ENCODE measurements around the gene PDZRN3. TPM values are rescaled to one million over a fixed set of nuclear protein-coding genes. Genes with fewer than 3 reads are reported as not detected.

Gene PDZRN3
- total and polyA plus RNA-seq, 11 donors: 30.2 to 163 (median 76.7) TPM

DNA sequence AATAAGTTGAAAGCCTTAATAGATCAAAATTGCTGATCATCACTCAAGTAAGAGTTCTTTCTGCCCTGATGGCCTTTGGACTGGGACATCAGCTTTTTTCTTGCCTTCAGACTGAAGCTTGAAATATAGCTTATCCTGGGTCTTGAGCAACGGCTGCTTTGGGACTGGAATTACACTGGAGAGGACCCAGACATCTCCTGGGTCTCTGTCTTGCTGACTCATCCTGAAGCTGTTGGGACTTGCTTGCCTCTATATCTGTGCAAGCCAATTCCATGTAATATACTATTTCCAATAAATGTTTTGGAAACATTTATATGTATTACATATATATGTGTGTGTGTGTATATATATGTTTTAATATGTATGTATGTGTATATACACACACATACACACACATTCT is 260.2 kb downstream of the PDZRN3 start:
- Histone ChIP-seq H3K9me3 (peaks cover 0 to 19% (median 0%) of the 10 kb centered on the region in 12 donors), H3K36me3 (no peaks in the 10 kb centered on the region), H3K4me3 (no peak overlapping the region), H3K4me1 (peaks cover 0 to 8% (median 0%) of the 10 kb centered on the region in 12 donors), H3K27me3 (no peaks in the 10 kb centered on the region), H3K27ac (no peak overlapping the region)
- WGBS, 4 donors: 69 to 90% (median 77%) methylated on average over 1 of the region's 1 CpG
- DNase-seq: no peak
- no peak for TF ChIP-seq POLR2A (IDR thresholded peaks at IDR 0.05)
- TF ChIP-seq, protein P1, sequence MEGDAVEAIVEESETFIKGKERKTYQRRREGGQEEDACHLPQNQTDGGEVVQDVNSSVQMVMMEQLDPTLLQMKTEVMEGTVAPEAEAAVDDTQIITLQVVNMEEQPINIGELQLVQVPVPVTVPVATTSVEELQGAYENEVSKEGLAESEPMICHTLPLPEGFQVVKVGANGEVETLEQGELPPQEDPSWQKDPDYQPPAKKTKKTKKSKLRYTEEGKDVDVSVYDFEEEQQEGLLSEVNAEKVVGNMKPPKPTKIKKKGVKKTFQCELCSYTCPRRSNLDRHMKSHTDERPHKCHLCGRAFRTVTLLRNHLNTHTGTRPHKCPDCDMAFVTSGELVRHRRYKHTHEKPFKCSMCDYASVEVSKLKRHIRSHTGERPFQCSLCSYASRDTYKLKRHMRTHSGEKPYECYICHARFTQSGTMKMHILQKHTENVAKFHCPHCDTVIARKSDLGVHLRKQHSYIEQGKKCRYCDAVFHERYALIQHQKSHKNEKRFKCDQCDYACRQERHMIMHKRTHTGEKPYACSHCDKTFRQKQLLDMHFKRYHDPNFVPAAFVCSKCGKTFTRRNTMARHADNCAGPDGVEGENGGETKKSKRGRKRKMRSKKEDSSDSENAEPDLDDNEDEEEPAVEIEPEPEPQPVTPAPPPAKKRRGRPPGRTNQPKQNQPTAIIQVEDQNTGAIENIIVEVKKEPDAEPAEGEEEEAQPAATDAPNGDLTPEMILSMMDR (IDR thresholded peaks at IDR 0.05): no peak
- intact Hi-C loops (cut with DNase I): no loop called here
- ATAC-seq: peak in 1 of 4 donors; percentile 28

DNA sequence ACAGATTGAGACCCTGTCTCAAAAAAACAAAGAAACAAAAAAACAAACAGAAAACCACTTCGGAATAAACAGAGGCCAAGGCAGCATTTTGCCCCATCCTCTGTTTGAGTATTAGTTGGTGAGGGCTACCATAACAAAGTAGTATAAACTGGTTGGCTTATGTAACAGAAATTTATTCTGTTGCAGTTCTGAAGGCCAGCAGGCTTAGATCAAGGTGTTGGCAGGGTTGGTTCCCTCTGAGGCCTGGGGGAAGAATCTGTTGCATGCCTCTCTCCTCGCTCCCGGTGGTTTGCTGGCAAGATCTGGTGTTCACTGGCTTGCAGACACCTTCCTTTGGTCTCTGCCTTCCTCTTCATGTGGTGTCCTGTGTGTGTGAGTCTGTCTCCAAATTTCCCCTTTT is 261.6 kb downstream of the PDZRN3 start:
- no peak for ATAC-seq
- TF ChIP-seq, protein P1 (IDR thresholded peaks at IDR 0.05): no peak
- TF ChIP-seq POLR2A (IDR thresholded peaks at IDR 0.05): no peak
- DNase-seq: no peak
- intact Hi-C loops (cut with DNase I): no loop called here
- Histone ChIP-seq H3K27ac (no peak overlapping the region), H3K9me3 (peaks cover 0 to 25% (median 0%) of the 10 kb centered on the region in 12 donors), H3K27me3 (no peaks in the 10 kb centered on the region), H3K36me3 (no peaks in the 10 kb centered on the region), H3K4me1 (peaks cover 0 to 8% (median 0%) of the 10 kb centered on the region in 12 donors), H3K4me3 (no peak overlapping the region)
- WGBS, 4 donors: 53 to 84% (median 74%) methylated on average over 3 of the region's 3 CpGs

DNA sequence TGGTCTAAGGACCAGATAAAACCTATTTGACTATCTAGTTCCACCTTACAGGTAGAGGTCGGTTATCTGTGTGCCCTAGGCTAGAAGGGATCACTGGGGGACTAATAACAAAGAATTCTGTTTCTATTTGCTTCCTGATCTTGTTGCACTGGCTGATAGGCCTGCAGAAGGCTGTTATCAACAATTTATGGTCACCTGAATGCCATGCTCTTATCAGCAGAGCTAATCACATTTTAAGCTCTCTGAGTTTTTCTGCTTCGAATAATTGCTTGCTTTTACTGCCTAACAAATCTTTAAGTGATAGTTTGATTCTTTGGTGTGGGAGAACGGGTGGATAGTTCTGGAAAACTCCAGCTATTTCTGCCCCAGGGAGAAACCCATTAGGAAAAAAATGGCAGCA is 263.1 kb downstream of the PDZRN3 start:
- H3K27ac ChIP-seq: no peak overlapping the region
- H3K36me3 ChIP-seq: no peaks in the 10 kb centered on the region
- peaks cover 0 to 25% (median 0%) of the 10 kb centered on the region in 12 donors for H3K9me3 ChIP-seq
- 38 to 62% (median 45%) methylated on average over 3 of the region's 3 CpGs for WGBS, 4 donors
- TF ChIP-seq, protein P1 (IDR thresholded peaks at IDR 0.05): no peak
- TF ChIP-seq POLR2A (IDR thresholded peaks at IDR 0.05): no peak
- intact Hi-C loops (cut with DNase I): no loop called here
- no peak for ATAC-seq
- H3K27me3 ChIP-seq: no peaks in the 10 kb centered on the region
- H3K4me3 ChIP-seq: no peak overlapping the region
- peaks cover 0 to 8% (median 0%) of the 10 kb centered on the region in 12 donors for H3K4me1 ChIP-seq
- no peak for DNase-seq

DNA sequence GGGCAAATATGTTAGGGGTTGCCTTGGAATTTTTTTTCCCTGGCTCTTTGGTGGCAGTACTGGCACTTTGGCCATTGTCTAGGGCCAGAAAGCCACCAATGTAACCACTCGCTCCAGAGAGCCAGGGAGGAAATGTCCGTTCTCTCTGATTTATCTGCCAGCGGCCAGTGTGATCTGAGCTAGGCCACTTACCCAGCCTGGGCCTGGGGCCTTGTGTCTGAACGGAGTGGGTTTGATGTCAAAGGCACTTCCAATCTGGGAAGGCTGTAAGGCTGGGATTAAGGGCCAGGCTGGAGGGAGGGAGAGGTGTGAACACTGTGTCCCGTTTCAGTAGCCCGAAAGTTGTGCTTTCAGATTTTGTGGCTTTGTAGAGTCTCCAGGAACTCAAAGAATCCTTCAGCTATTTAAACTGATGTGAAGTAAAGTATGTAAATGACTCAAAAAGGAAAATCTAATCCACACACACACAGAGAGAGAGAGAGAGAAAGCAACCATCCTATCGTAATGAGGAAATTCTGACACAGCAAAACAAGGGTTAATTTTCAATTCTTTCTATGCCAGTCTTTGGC is 271.0 kb downstream of the PDZRN3 start:
- no peaks in the 10 kb centered on the region for H3K36me3 ChIP-seq
- peaks cover 0 to 2% (median 0%) of the 10 kb centered on the region in 12 donors for H3K9me3 ChIP-seq
- TF ChIP-seq POLR2A (IDR thresholded peaks at IDR 0.05): no peak
- TF ChIP-seq, protein P1 (IDR thresholded peaks at IDR 0.05): no peak
- no peak overlapping the region for H3K4me3 ChIP-seq
- intact Hi-C loops (cut with DNase I): no loop called here
- H3K27me3 ChIP-seq: no peaks in the 10 kb centered on the region
- ATAC-seq (no peak), DNase-seq (no peak)
- WGBS, 4 donors: 75 to 79% (median 76%) methylated on average over 7 of the region's 7 CpGs
- H3K27ac ChIP-seq: peak overlapping the region in 1 of 12 donors; percentile 26
- H3K4me1 ChIP-seq: peaks cover 0 to 23% (median 0%) of the 10 kb centered on the region in 12 donors

Measured in heart left ventricle (tissue), 16 donors.